IMR-90 (cell line): ENCODE data around the gene PPP3R2. TPM values are rescaled to one million over a fixed set of nuclear protein-coding genes. Genes with fewer than 3 reads are reported as not detected.

Experiments
- ATAC-seq: fragments of 200-7000 bp; cut with Tn5 transposase; 2 replicates; pipeline ENCODE4 v1.9.1; 2020; ENCODE audit warnings: low read depth, mild to moderate bottlenecking, moderate library complexity
- BruUV-seq: library from RNA; stranded (reverse); fragments of 400-500 nt; replicated peaks from 2 replicates; lab custom pipeline; 2021; lab: Mats Ljungman, UMichigan
- CTCF ChIA-PET: fragments of 300-600 bp; formaldehyde crosslinking; extraction: SDS; loops from one replicate; lab custom pipeline; 2021; ENCODE audit warnings: antibody characterized with exemption; lab: Yijun Ruan, JAX
- POLR2A ChIA-PET: fragments of 300-600 bp; sonication (Branson Sonifier 250); formaldehyde crosslinking; loops from one replicate; lab custom pipeline; 2022; ENCODE audit warnings: antibody characterized with exemption; ENCODE audit not compliant: unreplicated experiment; lab: Charles Lee
- DNase-seq: peaks from one replicate; pipeline ENCODE4 v3.0.0; 2013
- H2AFZ ChIP-seq: replicated peaks from 2 replicates; pipeline ENCODE3; 2013; ENCODE audit warnings: low read length, mild to moderate bottlenecking; ENCODE audit not compliant: poor library complexity
- H2AK5ac ChIP-seq: 2 replicates; pipeline ENCODE4 v1.6.1; 2013; ENCODE audit warnings: low read depth, low read length, inconsistent platforms
- H2AK9ac ChIP-seq: replicated peaks from 2 replicates; pipeline ENCODE3; 2013; ENCODE audit warnings: mild to moderate bottlenecking, low read depth, low read length, moderate library complexity; ENCODE audit not compliant: poor library complexity
- H2BK120ac ChIP-seq: 2 replicates; pipeline ENCODE4 v1.6.1; 2013; ENCODE audit warnings: low read depth, low read length, inconsistent platforms
- H2BK15ac ChIP-seq: 3 replicates; pipeline ENCODE4 v1.6.1; 2013; ENCODE audit warnings: low read depth, low read length, inconsistent platforms
- H2BK20ac ChIP-seq: 2 replicates; pipeline ENCODE4 v1.6.1; 2013; ENCODE audit warnings: low read depth, mild to moderate bottlenecking, inconsistent platforms, low read length, moderate library complexity
- H2BK5ac ChIP-seq: 2 replicates; pipeline ENCODE4 v1.6.1; 2013; ENCODE audit warnings: mild to moderate bottlenecking, low read depth, low read length, inconsistent platforms; ENCODE audit not compliant: poor library complexity, severe bottlenecking
- H3K14ac ChIP-seq: replicated peaks from 2 replicates; pipeline ENCODE4 v1.6.1; 2013; ENCODE audit warnings: low read depth, low read length, inconsistent platforms
- H3K18ac ChIP-seq: 2 replicates; pipeline ENCODE4 v1.6.1; 2013; ENCODE audit warnings: low read depth, low read length, control low read depth
- H3K23ac ChIP-seq: 2 replicates; pipeline ENCODE4 v1.6.1; 2013; ENCODE audit warnings: low read depth, low read length, inconsistent platforms
- H3K27ac ChIP-seq: 2 replicates; pipeline ENCODE4 v1.5.1; 2013; ENCODE audit warnings: mild to moderate bottlenecking, control low read depth, low read length; ENCODE audit not compliant: insufficient read depth
- H3K27me3 ChIP-seq: 2 replicates; pipeline ENCODE4 v1.6.1; 2013; ENCODE audit warnings: low read length; ENCODE audit not compliant: control insufficient read depth, insufficient read depth
- H3K36me3 ChIP-seq: 2 replicates; pipeline ENCODE4 v1.6.1; 2013; ENCODE audit warnings: low read length, mixed read lengths; ENCODE audit not compliant: control insufficient read depth, insufficient read depth
- H3K4ac ChIP-seq: 2 replicates; pipeline ENCODE4 v1.6.1; 2013; ENCODE audit warnings: low read depth, low read length, inconsistent platforms
- H3K4me1 ChIP-seq: 2 replicates; pipeline ENCODE4 v1.6.1; 2013; ENCODE audit warnings: low read length, mixed read lengths; ENCODE audit not compliant: control insufficient read depth, insufficient read depth
- H3K4me2 ChIP-seq: 2 replicates; pipeline ENCODE4 v1.6.1; 2013; ENCODE audit warnings: low read depth, mild to moderate bottlenecking, control low read depth, low read length, moderate library complexity
- H3K4me3 ChIP-seq: 2 replicates; pipeline ENCODE4 v1.5.1; 2013; ENCODE audit warnings: low read depth, mild to moderate bottlenecking, control low read depth, low read length, moderate library complexity; ENCODE audit not compliant: insufficient read depth
- H3K56ac ChIP-seq: 2 replicates; pipeline ENCODE4 v1.6.1; 2013; ENCODE audit warnings: low read length, inconsistent platforms; ENCODE audit not compliant: insufficient read depth; ENCODE audit errors: extremely low read depth
- H3K79me1 ChIP-seq, 2 experiments: 2 replicates each; pipeline ENCODE4 v1.6.1; 2013; ENCODE audit warnings: low read length in 2 of 2, inconsistent platforms in 1 of 2, low read depth in 1 of 2
- H3K9ac ChIP-seq: 2 replicates; pipeline ENCODE4 v1.6.1; 2013; ENCODE audit warnings: low read depth, low read length, control low read depth
- H3K9me1 ChIP-seq: 2 replicates; pipeline ENCODE4 v1.6.1; 2013; ENCODE audit warnings: low read length, inconsistent platforms; ENCODE audit not compliant: insufficient read depth
- H3K9me3 ChIP-seq: 2 replicates; pipeline ENCODE4 v1.6.1; 2013; ENCODE audit warnings: low read length; ENCODE audit not compliant: control insufficient read depth, insufficient read depth
- H4K20me1 ChIP-seq: 2 replicates; pipeline ENCODE4 v1.6.1; 2013; ENCODE audit warnings: low read length, inconsistent platforms; ENCODE audit not compliant: insufficient read depth
- H4K5ac ChIP-seq: 2 replicates; pipeline ENCODE4 v1.6.1; 2013; ENCODE audit warnings: mild to moderate bottlenecking, low read depth, low read length, control low read depth
- H4K8ac ChIP-seq, 2 experiments: 2 replicates each; pipeline ENCODE4 v1.6.1; 2013; ENCODE audit warnings: low read depth in 2 of 2, low read length in 2 of 2, control low read depth in 1 of 2, inconsistent platforms in 1 of 2
- H4K91ac ChIP-seq: 2 replicates; pipeline ENCODE4 v1.6.1; 2013; ENCODE audit warnings: low read depth, low read length, inconsistent platforms; ENCODE audit not compliant: insufficient read depth
- BHLHE40 ChIP-seq: fragments of 150-350 bp; IDR thresholded peaks from 2 replicates; pipeline ENCODE4 v1.6.1; 2016; ENCODE audit warnings: mild to moderate bottlenecking, low read depth, low read length
- CEBPB ChIP-seq: IDR thresholded peaks from 2 replicates; pipeline ENCODE4 v1.6.1; 2012; ENCODE audit warnings: low read depth, low read length, improper control_type of control experiment
- CHD1 ChIP-seq: IDR thresholded peaks from 2 replicates; pipeline ENCODE4 v1.6.1; 2012; ENCODE audit warnings: low read depth, low read length, improper control_type of control experiment
- CTCF ChIP-seq: conservative IDR thresholded peaks from 2 replicates; pipeline ENCODE4 v1.5.1; 2012; ENCODE audit warnings: mild to moderate bottlenecking, low read depth, low read length, improper control_type of control experiment
- ELK1 ChIP-seq: fragments of 150-350 bp; IDR thresholded peaks from 2 replicates; pipeline ENCODE4 v1.6.1; 2016; ENCODE audit warnings: low read depth, mild to moderate bottlenecking, low read length, moderate library complexity, borderline replicate concordance
- FOS ChIP-seq: fragments of 150-350 bp; IDR thresholded peaks from 2 replicates; pipeline ENCODE4 v1.6.1; 2016; ENCODE audit warnings: low read depth, low read length
- MAFK ChIP-seq: IDR thresholded peaks from 2 replicates; pipeline ENCODE4 v1.6.1; 2012; ENCODE audit warnings: low read depth, low read length, improper control_type of control experiment
- MAZ ChIP-seq: IDR thresholded peaks from 2 replicates; pipeline ENCODE4 v1.6.1; 2012; ENCODE audit warnings: low read depth, mild to moderate bottlenecking, low read length, improper control_type of control experiment, moderate library complexity, borderline replicate concordance
- MXI1 ChIP-seq: IDR thresholded peaks from 2 replicates; pipeline ENCODE4 v1.6.1; 2012; ENCODE audit warnings: low read depth, mild to moderate bottlenecking, low read length, moderate library complexity, borderline replicate concordance
- NFE2L2 ChIP-seq: fragments of 150-350 bp; IDR thresholded peaks from 2 replicates; pipeline ENCODE4 v1.6.1; 2016; ENCODE audit warnings: low read depth, mild to moderate bottlenecking, low read length
- POLR2A ChIP-seq: IDR thresholded peaks from 2 replicates; pipeline ENCODE4 v1.6.1; 2012; ENCODE audit warnings: mild to moderate bottlenecking, low read depth, low read length
- RAD21 ChIP-seq: IDR thresholded peaks from 2 replicates; pipeline ENCODE4 v1.6.1; 2012; ENCODE audit warnings: low read length, improper control_type of control experiment
- RCOR1 ChIP-seq: IDR thresholded peaks from 2 replicates; pipeline ENCODE4 v1.6.1; 2012; ENCODE audit warnings: mild to moderate bottlenecking, low read length, improper control_type of control experiment; ENCODE audit not compliant: insufficient replicate concordance
- RFX5 ChIP-seq: IDR thresholded peaks from 2 replicates; pipeline ENCODE4 v1.8.0; 2012; ENCODE audit warnings: low read depth, mild to moderate bottlenecking, low read length, moderate library complexity
- SMC3 ChIP-seq: fragments of 150-350 bp; IDR thresholded peaks from 2 replicates; pipeline ENCODE4 v1.6.1; 2016; ENCODE audit warnings: low read depth, mild to moderate bottlenecking, antibody characterized with exemption, low read length, moderate library complexity
- WGBS, 2 experiments: methylation state at CpG; one replicate each; pipeline versions ENCODE4 v1.1.5 to v1.1.7; 2013; ENCODE audit warnings: missing lambda C conversion rate in 2 of 2; ENCODE audit not compliant: insufficient read length in 1 of 2; ENCODE audit errors: extremely low coverage in 2 of 2; 5-methylcytosine and 5-hydroxymethylcytosine counted together
- dilution Hi-C: fragments of 300-500 bp; cut with HindIII; formaldehyde crosslinking; loops from one replicate; pipeline ENCODE4 v1.14.3; 2018; ENCODE audit warnings: low sequenced_read_pairs; ENCODE audit not compliant: unreplicated experiment
- in situ Hi-C: fragments of 300-500 bp; cut with MboI; formaldehyde crosslinking; loops from 3 replicates; pipeline ENCODE4 v1.14.3; 2019; ENCODE audit warnings: low sequenced_read_pairs, inconsistent platforms, mixed read lengths
- intact Hi-C: fragments of 100-400 bp; cut with micrococcal nuclease; formaldehyde crosslinking; loops from 2 replicates; pipeline ENCODE4 v1.10.0; 2022
- polyA plus RNA-seq, 3 experiments: library from polyadenylated mRNA; depleted of rRNA; stranded (reverse); fragments of >200 nt; gene quantifications; 2 replicates each; pipeline ENCODE4 v1.2.3, GENCODE V29; 2012; ENCODE audit warnings: low replicate concordance in 1 of 3
- total RNA-seq: library from RNA; depleted of rRNA; stranded (reverse); fragments of >200 nt; gene quantifications from 2 replicates; pipeline ENCODE4 v1.2.3, GENCODE V29; 2012
- TF ChIP-seq, protein P1 (sequence below): fragments of 150-350 bp; IDR thresholded peaks from 2 replicates; pipeline ENCODE4 v1.6.1; 2017; ENCODE audit warnings: mild to moderate bottlenecking, antibody characterized with exemption, low read length, low read depth

Gene PPP3R2
- total and polyA plus RNA-seq, 2 of the 4 experiments (the other 2 are of a cell fraction), result not detected

- Histone ChIP-seq H2AK9ac (no peak overlapping the region), H3K79me1 (no peaks in the 10 kb centered on the region), H2BK15ac (no peak overlapping the region), H3K36me3 (no peaks in the 10 kb centered on the region), H4K5ac (no peak overlapping the region), H3K4me3 (no peak overlapping the region), H2AK5ac (no peak overlapping the region), H2BK5ac (no peak overlapping the region), H3K4ac (no peak overlapping the region), H3K9me1 (no peaks in the 10 kb centered on the region), H4K20me1 (no peaks in the 10 kb centered on the region), H3K23ac (no peak overlapping the region), H3K18ac (no peak overlapping the region), H3K4me1 (no peaks in the 10 kb centered on the region), H2BK120ac (no peak overlapping the region), H3K4me2 (no peak overlapping the region), H3K9ac (no peak overlapping the region), H2AFZ (no peak overlapping the region), H4K8ac (no peak overlapping the region), H3K9me3 (no peaks in the 10 kb centered on the region), H2BK20ac (no peak overlapping the region), H3K27ac (no peak overlapping the region), H3K14ac (no peak overlapping the region), H3K56ac (no peak overlapping the region), H4K91ac (no peak overlapping the region), H3K27me3 (no peaks in the 10 kb centered on the region)
- POLR2A ChIA-PET, result no interaction called here
- WGBS, 2 experiments, result no CpG with 5 or more reads among the region's 2 CpGs
- in situ Hi-C loops, result no loop called here
- CTCF ChIA-PET, result no interaction called here
- dilution Hi-C loops, result no loop called here
- no TSS peak for BruUV-seq
- ATAC-seq (no peak), DNase-seq (peak; percentile 3)
- intact Hi-C loops, result no loop called here
- no peak for TF ChIP-seq CHD1
- TF ChIP-seq RFX5, result no peak
- TF ChIP-seq BHLHE40, result no peak
- TF ChIP-seq MXI1, result no peak
- TF ChIP-seq FOS, result no peak
- TF ChIP-seq CTCF, result no peak
- no peak for TF ChIP-seq RCOR1
- no peak for TF ChIP-seq MAZ
- no peak for TF ChIP-seq POLR2A
- no peak for TF ChIP-seq CEBPB
- TF ChIP-seq RAD21, result no peak
- TF ChIP-seq MAFK, result no peak
- TF ChIP-seq NFE2L2, result no peak
- TF ChIP-seq SMC3, result no peak
- TF ChIP-seq, protein P1, sequence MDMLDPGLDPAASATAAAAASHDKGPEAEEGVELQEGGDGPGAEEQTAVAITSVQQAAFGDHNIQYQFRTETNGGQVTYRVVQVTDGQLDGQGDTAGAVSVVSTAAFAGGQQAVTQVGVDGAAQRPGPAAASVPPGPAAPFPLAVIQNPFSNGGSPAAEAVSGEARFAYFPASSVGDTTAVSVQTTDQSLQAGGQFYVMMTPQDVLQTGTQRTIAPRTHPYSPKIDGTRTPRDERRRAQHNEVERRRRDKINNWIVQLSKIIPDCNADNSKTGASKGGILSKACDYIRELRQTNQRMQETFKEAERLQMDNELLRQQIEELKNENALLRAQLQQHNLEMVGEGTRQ, result no peak
- TF ChIP-seq ELK1, result no peak
These were observed 31.1 kb upstream of the PPP3R2 start for GRCh38 chr9:101625876-101626275.
